ENCODE measurements around the gene RPTOR.
A peak's percentile ranks its signal among the peaks of the same experiment; 100 is the strongest.

DNA sequence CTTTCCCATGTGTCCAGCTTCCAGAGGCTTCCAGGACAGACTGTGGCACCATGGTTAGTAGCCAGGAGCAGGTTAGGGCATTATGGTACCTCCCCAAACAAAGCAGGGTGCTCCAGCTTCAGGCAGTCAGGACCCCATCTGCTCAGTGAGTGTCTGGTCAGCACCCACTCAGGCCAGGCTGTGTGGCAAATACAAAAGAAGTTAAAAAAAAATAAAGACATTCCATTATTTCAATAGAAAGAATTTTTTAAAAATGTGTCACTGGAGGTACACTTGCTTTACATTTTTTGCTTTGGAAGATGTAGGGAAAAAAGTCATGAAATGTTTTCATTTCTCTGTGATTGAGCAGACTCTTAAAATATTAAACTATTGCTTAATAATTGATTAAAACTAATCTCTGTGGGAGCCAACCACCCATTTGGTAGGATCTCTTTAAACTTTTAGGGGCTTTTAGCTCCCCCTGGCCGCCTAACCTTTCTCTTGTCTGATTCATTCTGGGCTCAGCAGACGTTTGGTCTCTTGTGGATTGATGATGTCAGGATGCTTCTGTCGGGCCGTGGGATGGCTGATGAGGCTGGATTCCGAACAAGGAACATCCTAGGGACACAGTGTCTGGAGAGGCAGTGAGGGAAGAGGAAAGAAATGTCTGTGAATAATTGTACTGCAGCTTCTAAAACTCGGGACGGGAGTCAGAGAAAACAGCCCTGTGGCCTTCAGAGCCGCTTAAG lies 39.8 kb upstream of the RPTOR start:
- TF ChIP-seq, protein P1, sequence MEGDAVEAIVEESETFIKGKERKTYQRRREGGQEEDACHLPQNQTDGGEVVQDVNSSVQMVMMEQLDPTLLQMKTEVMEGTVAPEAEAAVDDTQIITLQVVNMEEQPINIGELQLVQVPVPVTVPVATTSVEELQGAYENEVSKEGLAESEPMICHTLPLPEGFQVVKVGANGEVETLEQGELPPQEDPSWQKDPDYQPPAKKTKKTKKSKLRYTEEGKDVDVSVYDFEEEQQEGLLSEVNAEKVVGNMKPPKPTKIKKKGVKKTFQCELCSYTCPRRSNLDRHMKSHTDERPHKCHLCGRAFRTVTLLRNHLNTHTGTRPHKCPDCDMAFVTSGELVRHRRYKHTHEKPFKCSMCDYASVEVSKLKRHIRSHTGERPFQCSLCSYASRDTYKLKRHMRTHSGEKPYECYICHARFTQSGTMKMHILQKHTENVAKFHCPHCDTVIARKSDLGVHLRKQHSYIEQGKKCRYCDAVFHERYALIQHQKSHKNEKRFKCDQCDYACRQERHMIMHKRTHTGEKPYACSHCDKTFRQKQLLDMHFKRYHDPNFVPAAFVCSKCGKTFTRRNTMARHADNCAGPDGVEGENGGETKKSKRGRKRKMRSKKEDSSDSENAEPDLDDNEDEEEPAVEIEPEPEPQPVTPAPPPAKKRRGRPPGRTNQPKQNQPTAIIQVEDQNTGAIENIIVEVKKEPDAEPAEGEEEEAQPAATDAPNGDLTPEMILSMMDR (conservative IDR thresholded peaks at IDR 0.05; ENCODE audit: low read length): peak; percentile 70
- no peak for TF ChIP-seq EZH2phosphoT487 (IDR thresholded peaks at IDR 0.05; ENCODE audit: borderline replicate concordance, low read depth, low read length)

Data from OCI-LY7 (cell line).